GM06990 (cell line): ENCODE measurements around the gene TMEM167A.
A peak's percentile ranks its signal among the peaks of the same experiment; 100 is the strongest.

Experiments used
- DNase-seq: peaks from one replicate; pipeline ENCODE4 v3.0.0-alpha.2; 2011; ENCODE audit not compliant: insufficient read length; ENCODE audit errors: extremely low read depth
- H3K27me3 ChIP-seq: replicated peaks from 2 replicates; pipeline ENCODE4 v1.6.0; 2011; ENCODE audit warnings: low read length; ENCODE audit not compliant: control insufficient read depth, insufficient read depth
- H3K36me3 ChIP-seq: 2 replicates; pipeline ENCODE4 v1.5.1; 2011; ENCODE audit warnings: low read length; ENCODE audit not compliant: control insufficient read depth, insufficient read depth
- H3K4me3 ChIP-seq: replicated peaks from 2 replicates; pipeline ENCODE4 v1.5.1; 2011; ENCODE audit warnings: low read depth, mild to moderate bottlenecking, control low read depth, low read length
- CTCF ChIP-seq: IDR thresholded peaks from 2 replicates; pipeline ENCODE4 v1.5.1; 2011; ENCODE audit warnings: low read length, control low read depth, mild to moderate bottlenecking, inconsistent platforms; ENCODE audit not compliant: insufficient read depth, poor library complexity, severe bottlenecking

The TMEM167A gene

DNA sequence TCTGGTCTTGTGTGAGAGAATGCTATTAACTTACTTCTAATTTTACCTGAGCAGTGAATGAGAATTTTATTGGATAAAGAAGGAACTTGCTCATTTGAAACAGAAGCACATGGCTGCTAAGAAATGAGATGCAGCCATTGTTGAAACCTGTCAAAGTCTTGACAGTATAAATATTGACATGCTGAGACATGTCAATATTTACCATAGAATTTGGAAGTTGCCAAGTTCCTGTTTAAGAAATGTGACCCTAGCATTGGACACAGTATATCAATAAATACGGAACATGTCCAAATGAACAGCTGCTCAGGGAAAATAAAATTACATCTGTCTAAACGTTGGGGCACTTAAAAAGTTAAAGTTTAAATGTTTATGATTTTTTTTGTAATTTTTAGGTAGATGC is 7.9 kb upstream of the TMEM167A start:
- Histone ChIP-seq H3K27me3 (no peaks in the 10 kb centered on the region), H3K36me3 (no peaks in the 10 kb centered on the region), H3K4me3 (no peak overlapping the region)
- no peak for TF ChIP-seq CTCF
- no peak for DNase-seq

DNA sequence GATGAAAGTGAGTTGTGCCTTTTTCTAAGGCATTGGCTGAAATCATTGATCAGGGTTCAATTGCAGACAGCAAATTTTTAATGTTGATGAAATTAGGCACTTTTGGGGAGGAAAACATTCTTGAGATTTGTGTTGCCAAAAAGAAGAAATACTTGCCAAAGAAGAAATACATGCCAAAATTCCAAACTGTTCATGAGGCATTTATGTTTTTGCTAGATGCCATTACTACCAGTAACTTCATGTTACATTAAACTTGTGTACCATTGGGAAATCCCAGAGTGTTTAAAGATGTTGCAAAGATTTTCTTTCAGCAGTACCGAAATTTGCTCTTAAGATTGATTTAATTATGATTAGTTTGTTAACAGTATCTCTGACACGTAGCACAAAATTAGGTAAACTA is 7.1 kb upstream of the TMEM167A start:
- no peak for DNase-seq
- no peaks in the 10 kb centered on the region for H3K36me3 ChIP-seq
- TF ChIP-seq CTCF: no peak
- no peaks in the 10 kb centered on the region for H3K27me3 ChIP-seq
- H3K4me3 ChIP-seq: no peak overlapping the region

- Histone ChIP-seq H3K36me3 (no peaks in the 10 kb centered on the region), H3K27me3 (no peaks in the 10 kb centered on the region), H3K4me3 (no peak overlapping the region)
- no peak for DNase-seq
- TF ChIP-seq CTCF: no peak
Observed at GRCh38 chr5:83082750-83083149, 5.6 kb upstream of the TMEM167A start.

GRCh38 chr5:83077662-83078261 is 568 bp upstream of the TMEM167A start:
- Histone ChIP-seq H3K36me3 (no peaks in the 10 kb centered on the region), H3K27me3 (no peaks in the 10 kb centered on the region), H3K4me3 (peak overlapping the region; percentile 95)
- no peak for DNase-seq
- TF ChIP-seq CTCF: no peak

GRCh38 chr5:83072966-83073365 is 4.2 kb downstream of the TMEM167A start:
- DNase-seq: no peak
- no peak for TF ChIP-seq CTCF
- Histone ChIP-seq H3K4me3 (no peak overlapping the region), H3K36me3 (no peaks in the 10 kb centered on the region), H3K27me3 (no peaks in the 10 kb centered on the region)
